ENCODE results near the gene STARD6.
"Not testable (repeated sequence)": the region's sequence is repeated elsewhere in the genome, so short reads cannot be mapped to it uniquely, and the experiment has no call there.

Gene STARD6

DNA sequence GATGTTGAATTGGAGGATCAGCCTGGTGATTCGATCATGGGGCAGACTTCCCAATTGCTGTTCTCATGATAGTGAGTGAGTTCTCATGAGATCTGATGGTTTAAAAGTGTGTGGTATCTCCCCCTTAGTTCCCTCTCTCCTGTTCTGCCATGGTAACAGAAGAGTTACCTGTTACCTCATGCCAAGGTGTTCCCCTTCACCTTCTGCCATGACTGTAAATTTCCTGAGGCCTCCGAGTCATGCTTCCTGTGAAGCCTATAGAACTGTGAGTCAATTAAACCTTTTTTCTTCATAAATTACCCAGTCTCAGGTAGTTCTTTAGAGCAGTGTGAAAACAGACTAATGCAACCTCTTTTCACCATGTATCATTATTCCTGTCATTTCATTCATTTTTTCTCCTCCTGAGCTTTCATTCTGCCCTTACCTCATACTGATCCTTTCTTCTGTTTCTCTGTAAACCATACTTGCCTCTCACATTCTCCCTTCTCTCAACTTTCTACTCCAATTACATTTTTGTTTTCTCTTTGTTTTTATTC, 22.0 kb downstream of the STARD6 start:
- no peak overlapping the region for H3K27ac ChIP-seq (ENCODE audit: low read depth, low read length)
- H3K9ac ChIP-seq (ENCODE audit: low read length), result no peak overlapping the region
- no peaks in the 10 kb centered on the region for H3K36me3 ChIP-seq (ENCODE audit: control insufficient read depth, insufficient read depth, low read length)
- no peaks in the 10 kb centered on the region for H3K4me1 ChIP-seq (ENCODE audit: control insufficient read depth, insufficient read depth, low read length)
- no peaks in the 10 kb centered on the region for H3K9me3 ChIP-seq (ENCODE audit: control insufficient read depth, insufficient read depth, low read depth, low read length)
- H3K27me3 ChIP-seq (ENCODE audit: control insufficient read depth, insufficient read depth, low read length), result no peaks in the 10 kb centered on the region
- no peak overlapping the region for H3K4me3 ChIP-seq (ENCODE audit: low read depth, low read length)

GRCh38 chr18:54330768-54331548, 26.7 kb downstream of the STARD6 start:
- no peak overlapping the region for H3K4me3 ChIP-seq (ENCODE audit: low read depth, low read length)
- H3K9ac ChIP-seq (ENCODE audit: low read length), result no peak overlapping the region
- no peaks in the 10 kb centered on the region for H3K4me1 ChIP-seq (ENCODE audit: control insufficient read depth, insufficient read depth, low read length)
- no peaks in the 10 kb centered on the region for H3K9me3 ChIP-seq (ENCODE audit: control insufficient read depth, insufficient read depth, low read depth, low read length)
- H3K36me3 ChIP-seq (ENCODE audit: control insufficient read depth, insufficient read depth, low read length), result no peaks in the 10 kb centered on the region
- H3K27me3 ChIP-seq (ENCODE audit: control insufficient read depth, insufficient read depth, low read length), result no peaks in the 10 kb centered on the region
- H3K27ac ChIP-seq (ENCODE audit: low read depth, low read length), result no peak overlapping the region

GRCh38 chr18:54329787-54330186, 27.9 kb downstream of the STARD6 start:
- no peak overlapping the region for H3K4me3 ChIP-seq (ENCODE audit: low read depth, low read length)
- no peaks in the 10 kb centered on the region for H3K36me3 ChIP-seq (ENCODE audit: control insufficient read depth, insufficient read depth, low read length)
- H3K9ac ChIP-seq (ENCODE audit: low read length), result no peak overlapping the region
- no peak overlapping the region for H3K27ac ChIP-seq (ENCODE audit: low read depth, low read length)
- H3K4me1 ChIP-seq (ENCODE audit: control insufficient read depth, insufficient read depth, low read length), result no peaks in the 10 kb centered on the region
- H3K9me3 ChIP-seq (ENCODE audit: control insufficient read depth, insufficient read depth, low read depth, low read length), result no peaks in the 10 kb centered on the region
- no peaks in the 10 kb centered on the region for H3K27me3 ChIP-seq (ENCODE audit: control insufficient read depth, insufficient read depth, low read length)

- Histone ChIP-seq H3K27me3 (ENCODE audit: control insufficient read depth, insufficient read depth, low read length) (no peaks in the 10 kb centered on the region), H3K4me3 (ENCODE audit: low read depth, low read length) (no peak overlapping the region), H3K27ac (ENCODE audit: low read depth, low read length) (no peak overlapping the region), H3K9ac (ENCODE audit: low read length) (no peak overlapping the region), H3K9me3 (ENCODE audit: control insufficient read depth, insufficient read depth, low read depth, low read length) (no peaks in the 10 kb centered on the region), H3K36me3 (ENCODE audit: control insufficient read depth, insufficient read depth, low read length) (no peaks in the 10 kb centered on the region), H3K4me1 (ENCODE audit: control insufficient read depth, insufficient read depth, low read length) (no peaks in the 10 kb centered on the region)
Observed at GRCh38 chr18:54327818-54328217, 29.8 kb downstream of the STARD6 start.

GRCh38 chr18:54323970-54324369, 33.7 kb downstream of the STARD6 start:
- H3K4me1 ChIP-seq (ENCODE audit: control insufficient read depth, insufficient read depth, low read length), result no peaks in the 10 kb centered on the region
- H3K9me3 ChIP-seq (ENCODE audit: control insufficient read depth, insufficient read depth, low read depth, low read length), result no peaks in the 10 kb centered on the region
- H3K4me3 ChIP-seq (ENCODE audit: low read depth, low read length), result no peak overlapping the region
- H3K36me3 ChIP-seq (ENCODE audit: control insufficient read depth, insufficient read depth, low read length), result no peaks in the 10 kb centered on the region
- H3K9ac ChIP-seq (ENCODE audit: low read length), result no peak overlapping the region
- no peak overlapping the region for H3K27ac ChIP-seq (ENCODE audit: low read depth, low read length)
- H3K27me3 ChIP-seq (ENCODE audit: control insufficient read depth, insufficient read depth, low read length), result no peaks in the 10 kb centered on the region

DNA sequence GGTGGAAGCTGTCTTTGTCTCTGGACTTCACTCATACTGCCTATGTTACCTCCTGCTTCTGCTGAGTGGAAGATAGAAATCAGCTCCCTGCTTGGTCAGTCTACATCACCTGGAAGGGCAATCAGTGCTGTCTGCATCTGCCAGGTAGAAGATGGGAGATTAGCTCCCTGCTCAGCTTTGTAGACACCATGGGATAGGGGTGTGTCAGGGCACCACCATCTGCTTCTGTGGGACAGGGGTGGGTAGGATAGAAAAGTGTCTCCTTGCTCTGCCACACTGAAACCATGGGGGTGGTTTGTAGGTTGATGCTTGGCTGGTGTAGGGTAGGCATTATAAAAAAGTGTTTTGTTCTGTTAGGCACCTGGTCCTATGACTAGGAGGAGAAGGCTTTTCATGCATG, 34.1 kb downstream of the STARD6 start:
- Histone ChIP-seq H3K9me3 (ENCODE audit: control insufficient read depth, insufficient read depth, low read depth, low read length) (no peaks in the 10 kb centered on the region), H3K27ac (ENCODE audit: low read depth, low read length) (no peak overlapping the region)

GRCh38 chr18:54316071-54316820, 41.4 kb downstream of the STARD6 start:
- Histone ChIP-seq H3K9ac (ENCODE audit: low read length) (no peak overlapping the region), H3K27me3 (ENCODE audit: control insufficient read depth, insufficient read depth, low read length) (no peaks in the 10 kb centered on the region), H3K27ac (ENCODE audit: low read depth, low read length) (no peak overlapping the region), H3K36me3 (ENCODE audit: control insufficient read depth, insufficient read depth, low read length) (no peaks in the 10 kb centered on the region), H3K4me3 (ENCODE audit: low read depth, low read length) (no peak overlapping the region), H3K4me1 (ENCODE audit: control insufficient read depth, insufficient read depth, low read length) (no peaks in the 10 kb centered on the region), H3K9me3 (ENCODE audit: control insufficient read depth, insufficient read depth, low read depth, low read length) (no peaks in the 10 kb centered on the region)

More for the DNA sequence above, 34.1 kb downstream of the STARD6 start:
- Histone ChIP-seq H3K9ac (ENCODE audit: low read length) (no peak overlapping the region), H3K27me3 (ENCODE audit: control insufficient read depth, insufficient read depth, low read length) (no peaks in the 10 kb centered on the region), H3K4me3 (ENCODE audit: low read depth, low read length) (no peak overlapping the region), H3K36me3 (ENCODE audit: control insufficient read depth, insufficient read depth, low read length) (no peaks in the 10 kb centered on the region), H3K4me1 (ENCODE audit: control insufficient read depth, insufficient read depth, low read length) (no peaks in the 10 kb centered on the region)

DNA sequence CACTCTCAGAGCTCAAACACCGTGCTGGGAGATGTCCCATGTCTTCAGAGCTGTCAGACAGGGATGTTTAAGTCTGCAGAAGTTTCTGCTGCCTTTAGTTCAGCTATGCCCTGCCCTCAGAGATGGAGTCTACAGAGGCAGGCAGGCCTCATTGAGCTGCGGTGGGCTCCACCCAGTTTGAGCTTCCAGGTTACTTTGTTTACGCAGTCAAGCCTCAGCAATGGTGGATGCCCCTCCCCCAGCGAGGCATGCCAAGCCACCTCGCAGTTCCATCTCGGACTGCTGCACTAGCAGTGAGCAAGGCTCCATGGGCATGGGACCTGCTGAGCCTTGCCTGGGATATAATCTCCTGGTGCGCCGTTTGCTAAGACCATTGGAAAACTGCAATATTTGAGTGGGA, 48.1 kb downstream of the STARD6 start:
- not testable (repeated sequence) for H3K9ac ChIP-seq (ENCODE audit: low read length); H3K27me3 ChIP-seq (ENCODE audit: control insufficient read depth, insufficient read depth, low read length); H3K4me1 ChIP-seq (ENCODE audit: control insufficient read depth, insufficient read depth, low read length); H3K36me3 ChIP-seq (ENCODE audit: control insufficient read depth, insufficient read depth, low read length); H3K9me3 ChIP-seq (ENCODE audit: control insufficient read depth, insufficient read depth, low read depth, low read length); H3K27ac ChIP-seq (ENCODE audit: low read depth, low read length); H3K4me3 ChIP-seq (ENCODE audit: low read depth, low read length)

DNA sequence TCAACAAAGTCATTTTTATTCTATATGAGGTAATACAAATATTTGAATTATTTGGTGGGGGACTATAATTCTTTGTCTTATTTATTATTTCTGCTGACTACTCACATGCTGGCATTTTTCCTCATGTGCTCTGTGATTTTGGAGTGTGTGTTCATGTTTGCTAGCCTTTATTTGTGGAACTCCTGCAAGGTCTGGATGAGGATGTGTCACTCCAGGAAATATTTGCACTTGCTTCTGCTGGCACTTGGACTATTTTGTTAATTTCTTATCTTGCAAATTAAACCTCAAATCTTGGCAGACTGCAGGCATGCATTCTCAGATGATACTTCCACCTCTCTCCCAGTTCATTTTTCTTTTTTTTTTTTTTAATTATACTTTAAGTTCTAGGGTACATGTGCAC, 54.2 kb downstream of the STARD6 start:
- H3K27me3 ChIP-seq (ENCODE audit: control insufficient read depth, insufficient read depth, low read length), result no peaks in the 10 kb centered on the region
- H3K9me3 ChIP-seq (ENCODE audit: control insufficient read depth, insufficient read depth, low read depth, low read length), result 0 out of 2 replicates have a peak, but pooled peaks cover 7% of the 10 kb centered on the region
- H3K27ac ChIP-seq (ENCODE audit: low read depth, low read length), result no peak overlapping the region
- no peak overlapping the region for H3K4me3 ChIP-seq (ENCODE audit: low read depth, low read length)
- no peaks in the 10 kb centered on the region for H3K4me1 ChIP-seq (ENCODE audit: control insufficient read depth, insufficient read depth, low read length)
- no peak overlapping the region for H3K9ac ChIP-seq (ENCODE audit: low read length)
- no peaks in the 10 kb centered on the region for H3K36me3 ChIP-seq (ENCODE audit: control insufficient read depth, insufficient read depth, low read length)

GRCh38 chr18:54298991-54299390, 58.7 kb downstream of the STARD6 start:
- not testable (repeated sequence) for H3K4me1 ChIP-seq (ENCODE audit: control insufficient read depth, insufficient read depth, low read length); H3K9ac ChIP-seq (ENCODE audit: low read length); H3K27me3 ChIP-seq (ENCODE audit: control insufficient read depth, insufficient read depth, low read length); H3K27ac ChIP-seq (ENCODE audit: low read depth, low read length); H3K4me3 ChIP-seq (ENCODE audit: low read depth, low read length)
- peaks cover 26% of the 10 kb centered on the region for H3K36me3 ChIP-seq (ENCODE audit: control insufficient read depth, insufficient read depth, low read length)
- peaks cover 14% of the 10 kb centered on the region for H3K9me3 ChIP-seq (ENCODE audit: control insufficient read depth, insufficient read depth, low read depth, low read length)

- no peak overlapping the region for H3K27ac ChIP-seq (ENCODE audit: low read depth, low read length)
- H3K36me3 ChIP-seq (ENCODE audit: control insufficient read depth, insufficient read depth, low read length), result peaks cover 49% of the 10 kb centered on the region
- no peaks in the 10 kb centered on the region for H3K4me1 ChIP-seq (ENCODE audit: control insufficient read depth, insufficient read depth, low read length)
- H3K9me3 ChIP-seq (ENCODE audit: control insufficient read depth, insufficient read depth, low read depth, low read length), result peaks cover 14% of the 10 kb centered on the region
- H3K27me3 ChIP-seq (ENCODE audit: control insufficient read depth, insufficient read depth, low read length), result no peaks in the 10 kb centered on the region
- no peak overlapping the region for H3K4me3 ChIP-seq (ENCODE audit: low read depth, low read length)
- no peak overlapping the region for H3K9ac ChIP-seq (ENCODE audit: low read length)
Observed at GRCh38 chr18:54296062-54296461, 61.6 kb downstream of the STARD6 start.
